NCI-H1694 treated with DMSO at 0.1 percent for 48 hours (cell line): ENCODE results near the gene MYRFL.

Experiments
- DNase-seq: peaks from one replicate; lab custom pipeline; 2025; lab: John Stamatoyannopoulos, UW

The MYRFL gene

GRCh38 chr12:69932676-69933552 lies 107.9 kb downstream of the MYRFL start:
- no peak for DNase-seq

GRCh38 chr12:69934011-69934410 lies 109.0 kb downstream of the MYRFL start:
- DNase-seq, result no peak

GRCh38 chr12:69935651-69936100 lies 110.6 kb downstream of the MYRFL start:
- DNase-seq, result peak; percentile 81

GRCh38 chr12:69936214-69936731 lies 111.2 kb downstream of the MYRFL start:
- DNase-seq, result no peak

GRCh38 chr12:69936766-69937165 lies 111.7 kb downstream of the MYRFL start:
- no peak for DNase-seq

- no peak for DNase-seq
Measured at GRCh38 chr12:69947123-69947522, 122.1 kb downstream of the MYRFL start.

GRCh38 chr12:69947897-69948296 lies 122.9 kb downstream of the MYRFL start:
- DNase-seq, result no peak

- DNase-seq, result no peak
Measured at GRCh38 chr12:69948851-69949250, 123.8 kb downstream of the MYRFL start.

- DNase-seq, result no peak
Measured at GRCh38 chr12:69949311-69950002, 124.4 kb downstream of the MYRFL start.

GRCh38 chr12:69951108-69951507 lies 126.1 kb downstream of the MYRFL start:
- DNase-seq, result no peak

GRCh38 chr12:69952890-69953289 lies 127.9 kb downstream of the MYRFL start:
- no peak for DNase-seq

GRCh38 chr12:69961246-69961645 lies 136.2 kb downstream of the MYRFL start:
- DNase-seq, result no peak

GRCh38 chr12:69966409-69966808 lies 141.4 kb downstream of the MYRFL start:
- DNase-seq, result no peak

- no peak for DNase-seq
Measured at GRCh38 chr12:69966839-69967238, 141.8 kb downstream of the MYRFL start.

- no peak for DNase-seq
Measured at GRCh38 chr12:69969011-69969410, 144.0 kb downstream of the MYRFL start.

GRCh38 chr12:69972136-69972535 lies 147.1 kb downstream of the MYRFL start:
- no peak for DNase-seq

GRCh38 chr12:69978020-69978419 lies 153.0 kb downstream of the MYRFL start:
- DNase-seq, result peak; percentile 53

- no peak for DNase-seq
Measured at GRCh38 chr12:69981881-69982475, 157.0 kb downstream of the MYRFL start.

- DNase-seq, result no peak
Measured at GRCh38 chr12:69984241-69984640, 159.2 kb downstream of the MYRFL start.

GRCh38 chr12:69985656-69986055 lies 160.6 kb downstream of the MYRFL start:
- no peak for DNase-seq

- DNase-seq, result no peak
Measured at GRCh38 chr12:69986114-69986513, 161.1 kb downstream of the MYRFL start.

GRCh38 chr12:69987579-69988091 lies 162.6 kb downstream of the MYRFL start:
- no peak for DNase-seq
